ENCODE measurements around the gene HEATR5B.

- TF ChIP-seq GATA2 (IDR thresholded peaks at IDR 0.05; ENCODE audit: low read depth, low read length) = no peak
- TF ChIP-seq GATA3 (IDR thresholded peaks at IDR 0.05; ENCODE audit: low read depth, low read length) = no peak
Measured at GRCh38 chr2:36993841-36994620, 90.1 kb downstream of the HEATR5B start.
